Tibial nerve (tissue), 4 donors: ENCODE measurements around the gene FCRLB. TPM values are rescaled to one million over a fixed set of nuclear protein-coding genes. Genes with fewer than 3 reads are reported as not detected.
"Not testable (repeated sequence)": the region's sequence is repeated elsewhere in the genome, so short reads cannot be mapped to it uniquely, and the experiment has no call there.

ENCODE experiments used
- DNase-seq, 2 donors: peaks; one replicate each; pipeline ENCODE4 v3.0.0-alpha.2; 2019; ENCODE audit warnings: low spot score in 2 of 2
- H3K27ac ChIP-seq, 4 donors: fragments of 200-600 bp; sonication (generic) in 3 of 4; one replicate each; pipeline ENCODE4 v1.5.1; 2017 to 2019; ENCODE audit warnings: mild to moderate bottlenecking in 1 of 4
- H3K27me3 ChIP-seq, 2 donors: fragments of 200-600 bp; sonication (generic) in 1 of 2; one replicate each; pipeline versions ENCODE4 v1.5.1 to v1.6.0; 2017 to 2019
- H3K36me3 ChIP-seq, 3 donors: fragments of 200-600 bp; sonication (generic); one replicate each; pipeline ENCODE4 v1.5.1; 2018 to 2019
- H3K4me1 ChIP-seq, 4 donors: fragments of 200-600 bp; sonication (generic) in 3 of 4; one replicate each; pipeline ENCODE4 v1.5.1; 2017 to 2019
- H3K4me3 ChIP-seq, 4 donors: fragments of 200-600 bp; sonication (generic) in 3 of 4; one replicate each; pipeline ENCODE4 v1.5.1; 2017 to 2019; ENCODE audit warnings: mild to moderate bottlenecking in 1 of 4, moderate library complexity in 1 of 4
- H3K9me3 ChIP-seq, 4 donors: fragments of 200-600 bp; sonication (generic) in 3 of 4; one replicate each; pipeline ENCODE4 v1.5.1; 2017 to 2019
- CTCF ChIP-seq, 5 experiments: fragments of 200-600 bp in 3 of 5; fragments of 450-650 bp in 2 of 5; sonication (generic) in 3 of 5; IDR thresholded peaks; one replicate each; pipeline ENCODE4 v1.5.1; 2016 to 2019; ENCODE audit warnings: antibody characterized with exemption in 5 of 5, mild to moderate bottlenecking in 3 of 5, moderate library complexity in 2 of 5
- EP300 ChIP-seq, 2 donors: sonication (generic); formaldehyde crosslinking; IDR thresholded peaks; one replicate each; pipeline ENCODE4 v1.6.1; 2017; ENCODE audit warnings: antibody characterized with exemption in 2 of 2, mild to moderate bottlenecking in 1 of 2
- POLR2A ChIP-seq, 2 donors: fragments of 450-650 bp; IDR thresholded peaks; one replicate each; pipeline ENCODE4 v1.6.1; 2017; ENCODE audit warnings: antibody characterized with exemption in 2 of 2, mild to moderate bottlenecking in 2 of 2, moderate library complexity in 2 of 2
- whole genome bisulfite sequencing, 2 donors: methylation state at CpG; one replicate each; pipeline ENCODE4 v1.1.5; 2018; 5-methylcytosine and 5-hydroxymethylcytosine counted together
- total RNA-seq, 4 donors: library from RNA; depleted of rRNA; stranded (reverse); fragments of >200 nt; gene quantifications; one replicate each; pipeline ENCODE4 v1.1.0, GENCODE V29; 2016

Gene FCRLB
- total RNA-seq, 4 donors from 2014 or later = 2.4 to 4.7 (median 2.6) TPM

- H3K27me3 ChIP-seq = no peaks in the 10 kb centered on the region
- no peaks in the 10 kb centered on the region for H3K9me3 ChIP-seq
- no peak for TF ChIP-seq CTCF (IDR thresholded peaks at IDR 0.05)
- TF ChIP-seq POLR2A (IDR thresholded peaks at IDR 0.05) = no peak
- TF ChIP-seq EP300 (IDR thresholded peaks at IDR 0.05) = no peak
- no peak overlapping the region for H3K4me3 ChIP-seq
- no peak for DNase-seq
- WGBS, 2 donors = 59 to 71% methylated on average over 8 of the region's 8 CpGs
- no peaks in the 10 kb centered on the region for H3K36me3 ChIP-seq
- peaks cover 0 to 7% (median 3%) of the 10 kb centered on the region in 4 donors for H3K4me1 ChIP-seq
- no peak overlapping the region for H3K27ac ChIP-seq
Observed at GRCh38 chr1:161721738-161722343, 497 bp downstream of the FCRLB start.

GRCh38 chr1:161722406-161722805 is 1.1 kb downstream of the FCRLB start:
- Histone ChIP-seq H3K27ac (no peak overlapping the region), H3K36me3 (no peaks in the 10 kb centered on the region), H3K4me3 (no peak overlapping the region), H3K4me1 (peaks cover 0 to 7% (median 3%) of the 10 kb centered on the region in 4 donors), H3K9me3 (no peaks in the 10 kb centered on the region), H3K27me3 (no peaks in the 10 kb centered on the region)
- TF ChIP-seq CTCF (IDR thresholded peaks at IDR 0.05) = no peak
- TF ChIP-seq POLR2A (IDR thresholded peaks at IDR 0.05) = no peak
- no peak for TF ChIP-seq EP300 (IDR thresholded peaks at IDR 0.05)
- DNase-seq = no peak
- WGBS, 2 donors = 82 to 95% methylated on average over 1 of the region's 1 CpG

- Histone ChIP-seq H3K36me3 (no peaks in the 10 kb centered on the region), H3K4me3 (no peak overlapping the region), H3K9me3 (no peaks in the 10 kb centered on the region), H3K27ac (no peak overlapping the region), H3K27me3 (no peaks in the 10 kb centered on the region), H3K4me1 (peaks cover 0 to 10% (median 4%) of the 10 kb centered on the region in 4 donors)
- DNase-seq = no peak
- 88 to 91% methylated on average over 6 to 8 of the region's 8 CpGs for WGBS, 2 donors
- no peak for TF ChIP-seq CTCF (IDR thresholded peaks at IDR 0.05)
- no peak for TF ChIP-seq POLR2A (IDR thresholded peaks at IDR 0.05)
- no peak for TF ChIP-seq EP300 (IDR thresholded peaks at IDR 0.05)
Observed at GRCh38 chr1:161723459-161724141, 2.3 kb downstream of the FCRLB start.

GRCh38 chr1:161725258-161725907 is 4.0 kb downstream of the FCRLB start:
- peak overlapping the region; percentile 74 to 94 (median 84) for H3K4me3 ChIP-seq
- H3K4me1 ChIP-seq = peaks cover 0 to 10% (median 4%) of the 10 kb centered on the region in 4 donors
- H3K36me3 ChIP-seq, H3K9me3 ChIP-seq, DNase-seq, H3K27me3 ChIP-seq: not testable (repeated sequence)
- 45 to 52% methylated on average over 21 to 22 of the region's 22 CpGs for WGBS, 2 donors
- H3K27ac ChIP-seq = peak overlapping the region; percentile 73 to 92 (median 83)

GRCh38 chr1:161725908-161726472 is 4.6 kb downstream of the FCRLB start:
- 0 to 1% methylated on average over 31 to 34 of the region's 34 CpGs for WGBS, 2 donors

More at GRCh38 chr1:161725908-161726472, 4.6 kb downstream of the FCRLB start:
- Histone ChIP-seq H3K9me3 (no peaks in the 10 kb centered on the region), H3K4me1 (peaks cover 0 to 10% (median 4%) of the 10 kb centered on the region in 4 donors), H3K27ac (peak overlapping the region; percentile 73 to 92 (median 83)), H3K27me3 (no peaks in the 10 kb centered on the region), H3K36me3 (no peaks in the 10 kb centered on the region), H3K4me3 (peak overlapping the region; percentile 74 to 94 (median 84))
- TF ChIP-seq CTCF (IDR thresholded peaks at IDR 0.05) (peak in 2 of 5 experiments; percentile 40), POLR2A (IDR thresholded peaks at IDR 0.05) (no peak)
- peak; percentile 16 to 25 for DNase-seq
